GM13977 (cell line): Measurements from ENCODE around the gene TNRC6B.

Experiments
- DNase-seq: peaks from one replicate; pipeline ENCODE4 v3.0.0; 2012; ENCODE audit warnings: low spot score
- in situ Hi-C: fragments of 300-500 bp; cut with MboI; formaldehyde crosslinking; loops from one replicate; pipeline ENCODE4 v1.12.0; 2022; ENCODE audit warnings: low sequenced_read_pairs, low pct_unique_long_range_greater_than_20kb, mixed read lengths, inconsistent platforms; ENCODE audit not compliant: unreplicated experiment
- TF ChIP-seq, protein P1 (sequence below): IDR thresholded peaks from 2 replicates; pipeline ENCODE4 v1.5.1; 2012; ENCODE audit warnings: mild to moderate bottlenecking, control low read depth; ENCODE audit not compliant: insufficient read depth; ENCODE audit errors: extremely low read depth, missing control alignments

Gene TNRC6B

DNA sequence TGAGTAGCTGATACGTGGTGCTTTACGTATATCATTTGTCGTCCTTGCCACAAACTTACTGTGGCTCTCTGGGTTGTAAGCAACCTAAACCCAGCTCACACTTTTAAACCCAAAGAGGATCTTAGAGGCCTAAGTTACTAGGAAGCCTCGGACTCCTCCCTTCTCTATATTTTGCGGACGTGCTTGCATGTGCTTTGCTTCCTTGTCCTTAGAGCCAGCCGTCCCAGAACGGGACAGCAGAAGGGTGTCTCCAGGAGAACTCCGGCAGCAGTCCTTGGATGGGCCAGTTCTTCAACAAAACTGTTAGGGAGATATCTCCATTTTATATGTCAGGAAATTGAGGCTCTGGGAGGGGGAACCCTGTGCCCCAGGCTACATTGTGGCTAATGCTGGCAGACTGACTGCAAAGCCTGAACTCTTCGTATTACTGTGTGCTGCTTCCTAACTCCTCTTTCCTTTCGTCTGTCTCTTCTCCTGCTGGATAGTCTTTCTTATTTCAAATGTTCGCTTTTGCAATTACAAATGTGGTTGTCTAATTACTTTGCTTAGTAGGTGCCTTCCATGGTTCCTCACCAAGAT, 33.8 kb downstream of the TNRC6B start:
- DNase-seq = no peak
- TF ChIP-seq, protein P1, sequence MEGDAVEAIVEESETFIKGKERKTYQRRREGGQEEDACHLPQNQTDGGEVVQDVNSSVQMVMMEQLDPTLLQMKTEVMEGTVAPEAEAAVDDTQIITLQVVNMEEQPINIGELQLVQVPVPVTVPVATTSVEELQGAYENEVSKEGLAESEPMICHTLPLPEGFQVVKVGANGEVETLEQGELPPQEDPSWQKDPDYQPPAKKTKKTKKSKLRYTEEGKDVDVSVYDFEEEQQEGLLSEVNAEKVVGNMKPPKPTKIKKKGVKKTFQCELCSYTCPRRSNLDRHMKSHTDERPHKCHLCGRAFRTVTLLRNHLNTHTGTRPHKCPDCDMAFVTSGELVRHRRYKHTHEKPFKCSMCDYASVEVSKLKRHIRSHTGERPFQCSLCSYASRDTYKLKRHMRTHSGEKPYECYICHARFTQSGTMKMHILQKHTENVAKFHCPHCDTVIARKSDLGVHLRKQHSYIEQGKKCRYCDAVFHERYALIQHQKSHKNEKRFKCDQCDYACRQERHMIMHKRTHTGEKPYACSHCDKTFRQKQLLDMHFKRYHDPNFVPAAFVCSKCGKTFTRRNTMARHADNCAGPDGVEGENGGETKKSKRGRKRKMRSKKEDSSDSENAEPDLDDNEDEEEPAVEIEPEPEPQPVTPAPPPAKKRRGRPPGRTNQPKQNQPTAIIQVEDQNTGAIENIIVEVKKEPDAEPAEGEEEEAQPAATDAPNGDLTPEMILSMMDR = no peak
- in situ Hi-C loops = no loop called here

DNA sequence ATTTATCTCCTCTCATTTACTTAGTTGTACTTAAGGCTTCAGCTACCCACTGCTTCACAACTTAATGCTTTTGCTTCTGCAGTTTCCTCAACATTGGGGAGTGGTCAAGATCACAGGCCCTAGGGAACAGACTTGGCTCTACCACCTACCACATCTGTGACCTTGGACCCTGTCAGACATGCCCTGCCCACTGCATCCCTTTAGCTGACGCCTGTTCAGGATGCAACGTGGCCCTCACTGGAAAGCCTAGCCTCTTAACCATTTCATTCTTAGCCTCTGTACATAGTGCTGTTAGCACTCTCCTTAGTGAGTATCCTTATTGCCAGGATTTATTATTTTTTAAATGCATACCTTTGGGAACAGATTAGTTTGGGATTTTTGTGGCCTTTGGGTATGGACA, 34.4 kb downstream of the TNRC6B start:
- TF ChIP-seq, protein P1 = no peak
- no peak for DNase-seq
- in situ Hi-C loops = no loop called here

DNA sequence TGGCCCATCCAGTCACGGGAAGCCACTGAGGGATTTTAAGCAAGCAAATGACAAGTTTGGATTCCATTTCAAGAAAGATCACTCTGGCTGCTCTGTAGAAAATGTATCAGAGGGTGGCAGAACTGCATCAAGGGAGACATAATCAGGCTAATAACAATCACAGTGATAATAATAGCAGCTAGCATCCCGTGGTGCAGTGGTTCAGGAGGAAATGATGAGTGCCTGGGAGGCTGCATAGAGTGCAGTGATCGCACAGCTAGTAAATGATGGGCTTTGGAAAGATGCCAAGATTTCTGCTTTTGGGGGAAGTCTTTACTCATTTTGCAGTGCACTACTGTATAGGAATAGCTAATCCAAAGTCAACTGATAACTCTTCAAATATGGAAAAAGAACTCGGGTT, 35.8 kb downstream of the TNRC6B start:
- TF ChIP-seq, protein P1 = no peak
- no peak for DNase-seq
- in situ Hi-C loops = no loop called here

DNA sequence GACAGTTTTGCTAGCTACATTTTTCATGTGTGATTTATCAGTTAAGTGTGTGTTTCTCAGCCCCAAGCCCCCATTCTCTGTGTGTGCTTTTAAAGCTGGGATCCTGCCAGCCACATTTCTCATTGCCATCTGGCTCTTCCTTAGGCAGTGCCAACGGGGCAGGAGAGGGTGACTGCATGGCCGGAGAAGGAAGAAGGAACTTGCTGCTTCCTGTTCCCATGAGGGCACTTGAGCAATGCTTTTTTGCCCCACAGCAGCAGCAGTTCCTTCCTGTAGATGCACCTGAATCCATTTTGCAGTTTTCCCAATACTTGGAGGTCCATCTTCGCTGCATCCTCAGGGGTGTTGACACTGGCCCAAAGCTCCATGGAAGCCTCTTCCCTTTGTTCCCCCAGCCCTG, 37.5 kb downstream of the TNRC6B start:
- in situ Hi-C loops = no loop called here
- DNase-seq = no peak
- TF ChIP-seq, protein P1 = no peak

DNA sequence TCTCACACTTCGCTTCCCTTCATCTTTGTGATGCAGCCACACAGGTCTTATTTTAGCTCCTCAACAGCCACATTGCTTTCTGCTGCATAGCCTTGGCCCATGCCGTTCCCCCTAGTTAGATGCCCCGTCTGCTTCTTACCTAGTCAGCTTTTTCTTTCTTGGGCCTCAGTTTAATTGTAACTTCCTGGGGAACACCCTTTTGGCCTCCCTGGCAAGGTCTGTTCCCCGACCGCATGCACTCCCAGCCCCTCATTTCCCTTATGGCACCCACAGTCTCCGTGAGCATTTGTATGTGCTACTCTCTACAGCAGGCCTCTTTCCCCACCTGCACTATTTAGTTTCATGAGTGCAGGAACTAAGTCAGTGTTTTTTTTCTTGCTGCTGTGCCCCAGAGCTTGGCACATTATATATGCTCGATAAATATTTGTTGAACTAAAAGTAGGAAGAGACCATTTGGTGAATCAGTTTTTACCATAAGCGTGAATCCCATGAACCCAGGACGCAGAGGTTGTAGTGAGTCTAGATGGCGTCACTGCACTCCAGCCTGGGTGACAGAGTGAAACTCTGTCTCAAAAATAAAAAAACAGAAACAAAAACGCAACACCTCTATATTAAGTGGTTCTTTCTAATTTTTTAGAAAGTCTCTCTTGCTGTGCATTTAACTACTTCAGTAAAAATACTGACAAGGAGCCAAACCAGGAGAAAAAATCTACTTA, 38.5 kb downstream of the TNRC6B start:
- TF ChIP-seq, protein P1 = no peak
- peak; percentile 36 for DNase-seq
- in situ Hi-C loops = no loop called here

DNA sequence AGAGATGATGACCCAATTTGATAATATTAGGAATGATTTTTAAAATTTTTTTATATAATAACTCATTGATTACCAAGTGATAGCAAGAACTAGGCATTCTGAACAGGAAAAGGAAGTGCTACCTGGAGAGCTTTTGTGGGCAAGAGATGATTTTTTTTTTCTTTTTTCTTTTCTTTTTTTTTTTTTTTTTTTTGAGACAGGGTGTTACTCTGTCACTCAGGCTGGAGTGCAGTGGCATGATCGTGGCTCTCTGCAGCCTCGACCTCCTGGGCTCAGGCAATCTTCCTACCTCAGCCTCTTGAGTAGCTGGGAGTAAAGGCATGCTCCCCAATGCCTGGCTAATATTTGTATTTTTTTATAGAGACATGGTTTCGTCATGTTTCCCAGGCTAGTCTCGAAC, 40.4 kb downstream of the TNRC6B start:
- no peak for DNase-seq
- TF ChIP-seq, protein P1 = no peak
- in situ Hi-C loops = no loop called here
